Adrenal gland (tissue), 12 donors: ENCODE data around the gene SLC24A5. TPM values are rescaled to one million over a fixed set of nuclear protein-coding genes. Genes with fewer than 3 reads are reported as not detected.

ENCODE experiments used
- DNase-seq, 7 donors: peaks; one replicate each; pipeline ENCODE4 v3.0.0-alpha.2; 2019 to 2020
- H3K27ac ChIP-seq, 5 donors: fragments of 200-600 bp; sonication (generic) in 4 of 5; 1 replicate in 3 of 5; 2 replicates in 2 of 5; pipeline versions ENCODE4 v1.5.1 to v1.8.0; 2016 to 2020; ENCODE audit warnings: mild to moderate bottlenecking in 1 of 5
- H3K27me3 ChIP-seq: fragments of 200-600 bp; 2 replicates; pipeline ENCODE4 v1.8.0; 2021
- H3K36me3 ChIP-seq, 2 donors: fragments of 200-600 bp; replicated peaks in 1 of 2; 1 replicate in 1 of 2; 2 replicates in 1 of 2; pipeline versions ENCODE4 v1.5.1 to v1.8.0; 2018 to 2022
- H3K4me1 ChIP-seq, 2 donors: fragments of 200-600 bp; replicated peaks in 1 of 2; 1 replicate in 1 of 2; 2 replicates in 1 of 2; pipeline versions ENCODE4 v1.5.1 to v1.8.0; 2018 to 2021
- H3K4me3 ChIP-seq, 4 donors: fragments of 200-600 bp; sonication (generic) in 3 of 4; one replicate each; pipeline ENCODE4 v1.5.1; 2016 to 2018
- H3K9me3 ChIP-seq, 3 donors: fragments of 200-600 bp; sonication (generic) in 1 of 3; replicated peaks in 1 of 3; 1 replicate in 2 of 3; 2 replicates in 1 of 3; pipeline versions ENCODE4 v1.5.1 to v1.8.0; 2016 to 2021
- POLR2A ChIP-seq, 2 donors: fragments of 450-650 bp; IDR thresholded peaks; one replicate each; pipeline ENCODE4 v1.6.1; 2017; ENCODE audit warnings: antibody characterized with exemption in 2 of 2, mild to moderate bottlenecking in 2 of 2, moderate library complexity in 1 of 2
- WGBS, 4 donors: extraction: QIAGEN DNeasy Blood & Tissue Kit in 2 of 4; methylation state at CpG; one replicate each; pipeline versions ENCODE4 v1.1.5 to v1.1.7; 2013 to 2017; 5-methylcytosine and 5-hydroxymethylcytosine counted together
- intact Hi-C, 2 donors: fragments of 100-400 bp; cut with DNase I; formaldehyde crosslinking; loops; one replicate each; pipeline versions ENCODE4 v1.14.1 to v1.15.0; 2022 to 2023
- polyA plus RNA-seq, 3 donors: library from polyadenylated mRNA; stranded (reverse); fragments of 200-250 nt in 2 of 3; fragments of 350-450 nt in 1 of 3; fragmentation: Illumina TruSeq in 1 of 3; extraction: RNeasy Lipid Tissue Mini Kit (QIAGEN cat#74804) in 1 of 3; gene quantifications; one replicate each; pipeline ENCODE4 v1.2.3, GENCODE V29; 2013 to 2014
- total RNA-seq, 9 donors: library from RNA; depleted of rRNA in 4 of 9; stranded (reverse); fragments of >200 nt in 4 of 9; fragments of 120-200 nt in 1 of 9; fragmentation: NEBNext Ultra II Directional in 1 of 9; extraction: Animal tissue kit (Norgen Biotek cat#: 25700) in 1 of 9; gene quantifications; one replicate each; pipeline versions ENCODE4 v1.1.0 to v1.2.4, GENCODE V29; 2013 to 2023
- TF ChIP-seq, protein P1 (sequence below), 6 experiments: fragments of 450-650 bp in 4 of 6; fragments of 200-600 bp in 2 of 6; sonication (generic) in 1 of 6; IDR thresholded peaks; 1 replicate in 5 of 6; 2 replicates in 1 of 6; pipeline versions ENCODE4 v1.5.1 to v1.8.0; 2016 to 2021; ENCODE audit warnings: antibody characterized with exemption in 6 of 6, mild to moderate bottlenecking in 2 of 6, moderate library complexity in 1 of 6
- donor health status: healthy with polysubstance abuse.
- donor health status: Bipolar disorder and iron deficiency.
- donor health status: DM: yes; HTN: yes; CAD: no.
- donor health status: DM: no; HTN: no; CAD: no.
- donor health status: DM: no; HTN: no; CAD: no.
- donor health status: DM: yes; HTN: yes; CAD: no.

The SLC24A5 gene
- total and polyA plus RNA-seq, 12 donors = 0.34 TPM; not detected in 11

DNA sequence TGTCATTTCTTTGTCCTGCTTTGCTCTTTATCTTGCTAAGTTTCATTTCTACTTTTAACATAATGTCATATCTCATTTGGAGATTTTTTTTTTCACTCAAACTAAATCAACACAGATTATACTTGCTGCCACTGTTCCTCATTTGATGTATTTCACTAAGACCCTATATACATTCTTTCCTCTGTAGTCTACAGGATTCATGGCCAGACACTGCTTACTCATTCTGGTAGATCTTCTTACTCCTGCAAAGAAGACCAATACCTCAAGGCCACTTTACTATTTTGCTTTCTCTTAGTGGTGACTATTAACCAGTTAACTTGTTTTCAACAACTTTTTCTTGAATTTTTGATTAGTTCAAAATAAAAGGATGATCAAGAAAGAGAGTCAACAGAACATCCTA, 26.6 kb downstream of the SLC24A5 start:
- Histone ChIP-seq H3K4me3 (no peak overlapping the region), H3K9me3 (no peaks in the 10 kb centered on the region), H3K36me3 (no peaks in the 10 kb centered on the region), H3K27ac (no peak overlapping the region), H3K27me3 (no peaks in the 10 kb centered on the region), H3K4me1 (peaks cover 13 to 17% of the 10 kb centered on the region in 2 donors)
- no peak for DNase-seq
- intact Hi-C loops = no loop called here
- no peak for TF ChIP-seq POLR2A (IDR thresholded peaks at IDR 0.05)
- TF ChIP-seq, protein P1, sequence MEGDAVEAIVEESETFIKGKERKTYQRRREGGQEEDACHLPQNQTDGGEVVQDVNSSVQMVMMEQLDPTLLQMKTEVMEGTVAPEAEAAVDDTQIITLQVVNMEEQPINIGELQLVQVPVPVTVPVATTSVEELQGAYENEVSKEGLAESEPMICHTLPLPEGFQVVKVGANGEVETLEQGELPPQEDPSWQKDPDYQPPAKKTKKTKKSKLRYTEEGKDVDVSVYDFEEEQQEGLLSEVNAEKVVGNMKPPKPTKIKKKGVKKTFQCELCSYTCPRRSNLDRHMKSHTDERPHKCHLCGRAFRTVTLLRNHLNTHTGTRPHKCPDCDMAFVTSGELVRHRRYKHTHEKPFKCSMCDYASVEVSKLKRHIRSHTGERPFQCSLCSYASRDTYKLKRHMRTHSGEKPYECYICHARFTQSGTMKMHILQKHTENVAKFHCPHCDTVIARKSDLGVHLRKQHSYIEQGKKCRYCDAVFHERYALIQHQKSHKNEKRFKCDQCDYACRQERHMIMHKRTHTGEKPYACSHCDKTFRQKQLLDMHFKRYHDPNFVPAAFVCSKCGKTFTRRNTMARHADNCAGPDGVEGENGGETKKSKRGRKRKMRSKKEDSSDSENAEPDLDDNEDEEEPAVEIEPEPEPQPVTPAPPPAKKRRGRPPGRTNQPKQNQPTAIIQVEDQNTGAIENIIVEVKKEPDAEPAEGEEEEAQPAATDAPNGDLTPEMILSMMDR (IDR thresholded peaks at IDR 0.05) = no peak

DNA sequence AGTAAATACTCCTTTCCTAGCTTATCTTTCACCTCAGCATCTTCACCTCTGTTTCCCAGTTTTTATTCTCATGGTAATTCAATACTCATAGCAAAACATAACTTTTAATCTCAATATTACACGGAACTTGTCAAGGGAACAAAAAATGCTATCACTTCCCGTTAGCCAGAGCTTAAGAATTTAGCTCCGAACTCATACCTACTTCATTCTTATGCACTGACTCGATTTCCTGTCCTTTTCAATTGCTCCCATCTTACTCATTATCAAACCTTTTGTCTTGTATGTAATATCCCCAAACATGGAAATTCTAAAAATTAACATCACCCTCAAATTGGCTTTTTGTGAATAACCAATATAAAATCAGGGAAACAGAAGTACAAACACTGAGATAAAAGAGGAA, 29.1 kb downstream of the SLC24A5 start:
- H3K36me3 ChIP-seq = peaks cover 0 to 4% of the 10 kb centered on the region in 2 donors

DNA sequence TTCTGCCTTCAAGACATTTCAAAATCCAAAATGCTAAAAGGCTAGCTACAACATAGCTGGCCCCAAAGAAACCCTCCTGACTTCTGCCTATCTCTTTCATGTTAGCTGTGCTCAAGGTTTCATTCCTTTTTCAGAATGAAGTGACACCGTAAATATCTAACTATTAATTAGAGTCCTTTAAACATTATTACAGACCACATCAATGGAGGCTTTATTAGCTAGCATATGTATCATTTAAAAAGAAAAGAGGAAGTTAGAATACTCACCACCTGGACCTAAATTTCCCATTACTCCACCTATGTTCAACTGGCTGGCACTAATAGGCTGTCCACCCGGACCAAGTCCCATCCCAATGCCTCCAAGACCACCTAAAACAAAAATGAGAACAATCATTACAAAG, 32.7 kb downstream of the SLC24A5 start:
- H3K9me3 ChIP-seq = no peaks in the 10 kb centered on the region
- TF ChIP-seq, protein P1 (IDR thresholded peaks at IDR 0.05) = no peak
- no peak for TF ChIP-seq POLR2A (IDR thresholded peaks at IDR 0.05)
- no peaks in the 10 kb centered on the region for H3K4me1 ChIP-seq
- no peak for DNase-seq
- H3K4me3 ChIP-seq = no peak overlapping the region
- H3K27ac ChIP-seq = no peak overlapping the region
- no peaks in the 10 kb centered on the region for H3K27me3 ChIP-seq
- 92 to 98% (median 96%) methylated on average over 2 of the region's 2 CpGs for WGBS, 4 donors
- intact Hi-C loops = no loop called here
- H3K36me3 ChIP-seq = peaks cover 0 to 4% of the 10 kb centered on the region in 2 donors

More for the DNA sequence above, 29.1 kb downstream of the SLC24A5 start:
- Histone ChIP-seq H3K4me1 (peaks cover 2 to 5% of the 10 kb centered on the region in 2 donors), H3K4me3 (no peak overlapping the region), H3K27me3 (no peaks in the 10 kb centered on the region), H3K27ac (no peak overlapping the region), H3K9me3 (no peaks in the 10 kb centered on the region)
- TF ChIP-seq POLR2A (IDR thresholded peaks at IDR 0.05) = no peak
- TF ChIP-seq, protein P1 (IDR thresholded peaks at IDR 0.05) = no peak
- no peak for DNase-seq
- 86 to 91% (median 89%) methylated on average over 4 of the region's 4 CpGs for WGBS, 4 donors
- intact Hi-C loops = no loop called here

DNA sequence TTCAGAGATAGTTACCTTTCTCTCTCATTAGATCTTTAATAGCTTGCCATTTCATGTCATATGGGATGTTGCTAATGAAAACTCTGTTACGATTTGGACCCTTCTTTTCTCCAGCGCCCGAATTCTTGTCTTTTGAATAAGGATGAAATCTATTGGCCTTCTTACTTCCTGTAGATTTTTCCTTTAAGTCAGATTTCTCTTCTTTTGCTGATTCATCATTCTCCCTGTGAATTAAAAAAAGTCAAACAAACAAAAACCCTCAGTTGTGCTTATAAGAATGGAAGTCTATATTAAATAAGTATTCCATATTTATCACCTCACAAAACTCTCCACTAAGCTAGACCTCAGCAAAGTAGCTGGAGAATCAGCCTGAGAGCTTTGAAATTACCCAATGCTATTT, 47.8 kb downstream of the SLC24A5 start:
- Histone ChIP-seq H3K9me3 (peaks cover 0 to 7% (median 0%) of the 10 kb centered on the region in 3 donors), H3K27me3 (no peaks in the 10 kb centered on the region), H3K36me3 (no peaks in the 10 kb centered on the region), H3K27ac (no peak overlapping the region), H3K4me3 (no peak overlapping the region), H3K4me1 (no peaks in the 10 kb centered on the region)
- intact Hi-C loops = no loop called here
- no peak for DNase-seq
- TF ChIP-seq POLR2A (IDR thresholded peaks at IDR 0.05) = no peak
- TF ChIP-seq, protein P1 (IDR thresholded peaks at IDR 0.05) = no peak
- WGBS, 4 donors = 60 to 65% (median 62%) methylated on average over 3 of the region's 3 CpGs
